ENCODE measurements around the gene DNMT3B. TPM values are rescaled to one million over a fixed set of nuclear protein-coding genes. Genes with fewer than 3 reads are reported as not detected.

Gene DNMT3B
- polyA plus RNA-seq, 1 experiment, result 1.3 TPM

GRCh38 chr20:32749914-32750637, 12.1 kb upstream of the DNMT3B start:
- DNase-seq (ENCODE audit: low read depth), result no peak
- POLR2A ChIA-PET, result no interaction called here

GRCh38 chr20:32751293-32751692, 10.9 kb upstream of the DNMT3B start:
- TF ChIP-seq CTCF (IDR thresholded peaks at IDR 0.05; ENCODE audit: insufficient read depth, low read depth, low read length), result no peak
- POLR2A ChIA-PET, result no interaction called here
- H3K4me3 ChIP-seq (ENCODE audit: low read depth, low read length), result no peak overlapping the region
- CTCF ChIA-PET, result no interaction called here
- no peaks in the 10 kb centered on the region for H3K36me3 ChIP-seq (ENCODE audit: control insufficient read depth, insufficient read depth, low read length)
- DNase-seq (ENCODE audit: low read depth), result no peak
- H3K27me3 ChIP-seq (ENCODE audit: control insufficient read depth, insufficient read depth, low read length), result no peaks in the 10 kb centered on the region

More at GRCh38 chr20:32749914-32750637, 12.1 kb upstream of the DNMT3B start:
- Histone ChIP-seq H3K36me3 (ENCODE audit: control insufficient read depth, insufficient read depth, low read length) (no peaks in the 10 kb centered on the region), H3K4me3 (ENCODE audit: low read depth, low read length) (no peak overlapping the region), H3K27me3 (ENCODE audit: control insufficient read depth, insufficient read depth, low read length) (no peaks in the 10 kb centered on the region)
- CTCF ChIA-PET, result no interaction called here
- TF ChIP-seq CTCF (IDR thresholded peaks at IDR 0.05; ENCODE audit: insufficient read depth, low read depth, low read length), result no peak

- no peak for DNase-seq (ENCODE audit: low read depth)
- no peaks in the 10 kb centered on the region for H3K36me3 ChIP-seq (ENCODE audit: control insufficient read depth, insufficient read depth, low read length)
These were observed 10.3 kb upstream of the DNMT3B start for GRCh38 chr20:32751702-32752457.

GRCh38 chr20:32752458-32753250, 9.5 kb upstream of the DNMT3B start:
- DNase-seq (ENCODE audit: low read depth), result no peak
- ChIA-PET CTCF (interaction anchor here (1.0 to 1.3 kb wide), 3 partner anchors 10 to 21 kb away, joined by 3 read pairs; no protein-coding TSS in a partner anchor), POLR2A (no interaction called here)
- Histone ChIP-seq H3K36me3 (ENCODE audit: control insufficient read depth, insufficient read depth, low read length) (no peaks in the 10 kb centered on the region), H3K4me3 (ENCODE audit: low read depth, low read length) (no peak overlapping the region), H3K27me3 (ENCODE audit: control insufficient read depth, insufficient read depth, low read length) (no peaks in the 10 kb centered on the region)
- TF ChIP-seq CTCF (IDR thresholded peaks at IDR 0.05; ENCODE audit: insufficient read depth, low read depth, low read length), result no peak

More at GRCh38 chr20:32751702-32752457, 10.3 kb upstream of the DNMT3B start:
- H3K27me3 ChIP-seq (ENCODE audit: control insufficient read depth, insufficient read depth, low read length), result no peaks in the 10 kb centered on the region
- ChIA-PET CTCF (interaction anchor here (1.0 to 1.3 kb wide), 2 partner anchors 14 to 22 kb away, joined by 3 read pairs; no protein-coding TSS in a partner anchor), POLR2A (no interaction called here)
- H3K4me3 ChIP-seq (ENCODE audit: low read depth, low read length), result no peak overlapping the region
- no peak for TF ChIP-seq CTCF (IDR thresholded peaks at IDR 0.05; ENCODE audit: insufficient read depth, low read depth, low read length)

- no peaks in the 10 kb centered on the region for H3K36me3 ChIP-seq (ENCODE audit: control insufficient read depth, insufficient read depth, low read length)
- ChIA-PET CTCF (interaction anchor here (1.3 to 1.5 kb wide), 2 partner anchors 10 to 20 kb away, joined by 3 read pairs; partner anchors contain the start of gene COMMD7), POLR2A (no interaction called here)
- H3K4me3 ChIP-seq (ENCODE audit: low read depth, low read length), result no peak overlapping the region
- H3K27me3 ChIP-seq (ENCODE audit: control insufficient read depth, insufficient read depth, low read length), result no peaks in the 10 kb centered on the region
- DNase-seq (ENCODE audit: low read depth), result no peak
- TF ChIP-seq CTCF (IDR thresholded peaks at IDR 0.05; ENCODE audit: insufficient read depth, low read depth, low read length), result no peak
These were observed 8.5 kb upstream of the DNMT3B start for GRCh38 chr20:32753731-32754130.
